GM19395 (cell line): ENCODE data around the gene GLRA2.

Experiments
- ATAC-seq: cut with Tn5 transposase; IDR thresholded peaks from one replicate; pipeline ENCODE4 v1.9.1; 2021; ENCODE audit warnings: mild to moderate bottlenecking, moderate library complexity; ENCODE audit not compliant: unreplicated experiment

GLRA2 gene

DNA sequence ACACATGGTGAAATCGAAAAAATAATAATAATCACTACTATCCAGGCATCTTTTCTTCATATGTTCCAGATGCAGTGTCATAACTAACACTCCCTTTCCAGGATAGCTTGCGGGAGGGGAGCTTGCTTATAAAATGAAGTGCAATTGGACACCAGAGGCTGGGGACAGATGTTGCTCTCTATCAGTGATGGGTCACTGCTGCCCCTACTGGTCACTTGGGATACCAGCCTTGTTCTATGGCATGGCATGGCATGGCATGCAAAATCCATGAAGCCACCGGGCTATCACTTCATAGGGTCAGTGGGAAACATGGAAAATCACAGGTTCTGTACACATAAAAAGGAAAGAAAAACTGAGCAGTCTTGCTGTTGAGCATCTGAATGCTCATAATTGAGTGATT is 168.1 kb downstream of the GLRA2 start:
- peak; percentile 82 for ATAC-seq

- no peak for ATAC-seq
Measured at GRCh38 chrX:14698790-14699189, 169.5 kb downstream of the GLRA2 start.

GRCh38 chrX:14700982-14701381 is 171.6 kb downstream of the GLRA2 start:
- no peak for ATAC-seq

- ATAC-seq = no peak
Measured at GRCh38 chrX:14702145-14702544, 172.8 kb downstream of the GLRA2 start.

DNA sequence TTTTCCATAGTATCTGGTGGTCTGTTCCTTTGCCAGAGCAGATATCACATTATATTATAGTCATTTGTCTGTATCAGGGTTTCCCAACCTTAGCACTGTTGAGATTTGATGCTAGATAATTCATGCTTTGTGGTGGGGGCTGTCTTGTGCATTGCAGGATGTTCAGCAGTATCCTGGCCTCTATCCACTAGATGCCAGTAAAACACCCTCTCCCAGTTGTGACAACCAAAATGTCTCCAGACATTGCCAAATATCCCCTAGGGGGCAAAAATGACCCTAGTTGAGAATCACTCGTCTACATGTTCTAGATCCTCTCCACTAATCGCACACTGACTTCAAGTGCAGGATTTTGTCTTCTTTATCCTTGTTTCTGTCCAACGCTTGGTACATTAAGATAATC is 182.8 kb downstream of the GLRA2 start:
- no peak for ATAC-seq

- no peak for ATAC-seq
Measured at GRCh38 chrX:14717949-14718348, 188.6 kb downstream of the GLRA2 start.

- no peak for ATAC-seq
Measured at GRCh38 chrX:14718403-14718802, 189.1 kb downstream of the GLRA2 start.

- ATAC-seq = no peak
Measured at GRCh38 chrX:14729058-14729457, 199.7 kb downstream of the GLRA2 start.

DNA sequence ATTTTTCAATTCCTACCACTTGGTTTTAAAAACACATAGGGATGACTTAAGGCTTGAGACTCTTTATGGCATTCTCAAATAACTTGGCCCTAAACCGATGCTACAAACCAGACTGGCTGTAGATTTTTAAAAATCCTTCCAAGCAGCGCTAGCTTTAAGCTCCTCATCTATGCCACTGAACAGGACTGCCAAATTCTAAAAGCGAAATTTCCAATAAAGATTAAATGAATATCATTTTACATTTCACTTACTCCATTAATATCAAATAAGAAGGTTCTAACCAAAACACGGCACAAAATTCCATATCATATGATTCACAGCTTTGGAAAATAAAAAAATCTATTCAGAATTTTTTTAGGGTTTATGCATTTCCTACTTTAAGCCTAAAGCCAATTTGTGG is 209.3 kb downstream of the GLRA2 start:
- ATAC-seq = no peak

DNA sequence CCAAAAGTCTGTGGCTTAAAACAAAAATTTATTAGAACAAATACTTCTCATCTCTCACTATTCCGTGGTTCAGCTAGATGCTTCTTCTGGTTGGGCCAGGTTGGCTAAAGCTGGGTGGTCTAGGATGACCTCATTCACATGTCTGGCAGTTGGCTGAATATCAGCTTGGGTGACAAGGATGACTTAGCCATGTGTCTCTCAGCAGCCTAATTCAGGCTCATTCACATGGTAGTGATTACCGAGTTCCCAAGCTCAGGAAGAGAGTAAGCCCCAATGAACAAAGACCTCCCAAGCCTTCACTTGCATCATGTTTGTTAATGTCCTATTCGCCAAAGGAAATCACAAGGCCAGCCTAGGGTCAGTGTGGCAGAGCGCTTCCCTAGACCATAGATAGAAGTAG is 224.1 kb downstream of the GLRA2 start:
- ATAC-seq = no peak

DNA sequence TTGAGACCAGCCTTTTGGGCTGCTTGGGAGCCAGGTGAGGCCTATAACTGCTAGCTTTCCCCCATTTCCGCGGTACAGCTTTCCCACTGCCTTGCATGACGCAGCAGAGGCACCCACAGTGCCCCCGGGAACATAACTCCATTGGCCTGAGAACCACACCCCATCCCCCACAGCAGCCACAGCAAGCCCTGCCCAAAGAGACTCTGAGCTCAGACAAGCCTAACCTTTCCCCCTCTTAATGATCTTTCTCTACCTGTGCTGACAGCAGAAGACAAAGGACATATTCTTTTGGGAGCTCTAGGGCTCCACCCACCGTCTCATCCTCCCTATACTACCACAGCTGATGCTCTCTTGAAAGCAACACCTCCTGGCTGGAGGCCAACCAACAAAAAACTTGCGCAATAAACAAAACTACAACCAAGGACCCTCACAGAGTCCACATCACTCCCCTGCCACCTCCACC is 228.7 kb downstream of the GLRA2 start:
- no peak for ATAC-seq

DNA sequence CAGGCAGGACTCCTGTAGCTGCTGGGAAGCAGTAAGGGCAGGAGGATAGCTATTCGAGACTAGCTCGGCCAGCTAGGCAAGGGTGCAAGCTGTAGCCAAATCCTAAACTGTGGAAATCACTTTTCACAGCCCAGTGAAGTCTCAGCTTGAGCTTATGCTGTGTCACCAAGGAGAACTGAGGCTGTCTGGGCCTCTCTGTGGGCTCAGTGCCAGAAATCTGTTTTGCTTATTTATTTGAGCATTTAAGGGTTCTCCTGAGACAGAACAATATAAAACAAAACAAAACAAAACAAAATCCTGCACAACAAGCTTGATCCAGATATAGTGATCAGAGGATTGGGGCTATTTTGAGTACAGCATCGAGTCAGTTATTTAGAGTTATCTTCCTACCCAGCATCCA is 246.1 kb downstream of the GLRA2 start:
- no peak for ATAC-seq

DNA sequence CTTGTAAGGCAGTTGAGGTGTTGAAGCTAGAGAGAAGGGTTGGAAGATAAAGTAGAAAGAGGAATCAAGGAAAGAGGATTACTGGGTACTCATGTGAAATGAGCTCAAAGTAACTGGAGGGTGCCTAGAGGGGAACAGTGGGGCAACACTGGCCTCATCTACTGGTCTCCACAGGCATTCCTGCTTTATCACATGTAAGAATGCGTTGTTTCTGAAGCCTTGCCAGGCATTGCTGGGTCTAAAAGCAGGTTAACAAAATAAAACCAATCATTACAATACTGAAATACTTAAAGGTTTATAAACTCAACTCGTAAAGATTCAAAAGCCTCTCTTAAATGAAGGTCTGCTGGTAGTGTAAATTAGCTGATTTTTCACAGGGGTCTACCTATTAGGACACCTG is 247.6 kb downstream of the GLRA2 start:
- no peak for ATAC-seq

DNA sequence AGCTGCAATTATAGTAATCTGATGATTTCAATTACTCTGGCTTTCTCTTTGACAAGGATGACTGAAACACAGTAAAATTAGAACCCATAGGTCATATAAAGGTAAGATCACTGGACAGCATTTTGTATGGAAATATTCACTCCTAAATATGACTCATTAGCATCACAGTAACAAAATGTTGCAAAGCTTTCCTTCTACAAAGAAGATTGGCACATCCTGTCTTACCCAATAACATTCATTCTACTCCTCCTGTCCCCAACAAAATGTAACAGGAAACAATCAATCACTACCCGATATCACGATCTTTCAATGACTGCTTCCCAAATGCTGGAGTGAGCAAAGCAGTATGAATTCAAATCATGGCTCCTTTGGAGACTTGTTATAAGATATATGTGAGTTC is 248.2 kb downstream of the GLRA2 start:
- no peak for ATAC-seq

DNA sequence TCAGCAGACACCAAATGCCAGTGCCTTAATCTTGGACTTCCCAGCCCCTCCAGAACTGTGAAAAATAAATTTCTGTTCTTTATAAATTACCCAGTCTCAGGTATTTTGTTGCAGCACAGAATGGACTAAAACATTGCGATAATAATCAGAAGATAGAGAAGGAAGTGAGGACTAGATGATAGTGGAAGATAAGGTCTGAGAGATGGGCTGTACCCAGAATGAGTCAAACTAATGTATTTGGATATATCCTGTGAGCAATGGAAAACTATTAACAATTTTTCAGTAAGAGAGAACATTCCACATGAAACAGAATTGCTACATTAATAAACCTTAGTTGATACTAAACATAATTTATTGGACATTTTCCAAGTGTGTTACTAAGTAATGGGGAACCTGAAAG is 250.2 kb downstream of the GLRA2 start:
- no peak for ATAC-seq
